Choroid plexus epithelial cell (primary cell): ENCODE measurements around the gene CERK.
A peak's percentile ranks its signal among the peaks of the same experiment; 100 is the strongest.

Source experiments
- DNase-seq: peaks from one replicate; pipeline ENCODE4 v3.0.0-alpha.2; 2010; ENCODE audit warnings: low read depth
- H3K4me3 ChIP-seq: 2 replicates; pipeline ENCODE4 v1.5.1; 2011; ENCODE audit warnings: low read depth, mild to moderate bottlenecking, control low read depth, low read length, moderate library complexity
- TF ChIP-seq, protein P1 (sequence below): conservative IDR thresholded peaks from 2 replicates; pipeline ENCODE4 v1.5.1; 2011; ENCODE audit warnings: low read depth, mild to moderate bottlenecking, control low read depth, inconsistent platforms, low read length, moderate library complexity

Gene CERK

DNA sequence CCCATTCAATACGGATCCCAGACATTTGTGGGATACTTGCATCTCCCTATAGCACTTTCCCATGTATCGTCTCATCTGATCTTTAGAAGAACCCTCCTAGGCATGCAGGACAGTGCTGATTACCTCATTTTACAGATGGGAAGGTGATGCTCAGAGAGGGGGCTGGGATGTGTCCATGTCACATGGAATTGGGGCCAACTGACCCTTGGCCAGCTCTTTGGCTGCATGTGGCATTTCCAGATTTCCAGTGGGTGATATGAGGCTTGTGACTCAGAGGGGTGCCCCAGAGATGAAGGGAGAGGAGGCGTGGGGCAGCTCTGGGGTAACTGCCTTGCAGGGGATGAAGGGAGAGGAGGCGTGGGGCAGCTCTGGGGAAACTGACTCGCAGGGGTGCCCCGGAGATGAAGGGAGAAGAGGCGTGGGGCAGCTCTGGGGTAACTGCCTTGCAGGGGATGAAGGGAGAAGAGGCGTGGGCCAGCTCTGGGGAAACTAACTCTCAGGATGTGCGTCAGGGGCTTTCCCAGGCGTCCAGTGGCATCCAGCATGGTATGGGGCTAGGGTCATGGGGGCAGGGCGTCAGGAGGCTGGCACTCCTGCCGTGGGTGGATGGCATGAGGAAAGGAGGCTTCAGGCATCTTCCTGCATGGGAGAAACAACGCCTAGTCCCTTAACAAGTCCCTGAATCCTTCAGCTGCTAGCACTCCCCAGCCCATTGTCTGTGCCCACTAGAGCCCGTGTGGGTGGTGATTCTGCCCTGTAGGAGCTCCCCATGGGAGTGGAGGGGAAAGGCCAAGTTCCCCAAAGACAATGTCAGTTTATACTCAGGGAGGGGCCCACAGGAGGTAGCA is 11.9 kb upstream of the CERK start:
- no peak overlapping the region for H3K4me3 ChIP-seq
- TF ChIP-seq, protein P1, sequence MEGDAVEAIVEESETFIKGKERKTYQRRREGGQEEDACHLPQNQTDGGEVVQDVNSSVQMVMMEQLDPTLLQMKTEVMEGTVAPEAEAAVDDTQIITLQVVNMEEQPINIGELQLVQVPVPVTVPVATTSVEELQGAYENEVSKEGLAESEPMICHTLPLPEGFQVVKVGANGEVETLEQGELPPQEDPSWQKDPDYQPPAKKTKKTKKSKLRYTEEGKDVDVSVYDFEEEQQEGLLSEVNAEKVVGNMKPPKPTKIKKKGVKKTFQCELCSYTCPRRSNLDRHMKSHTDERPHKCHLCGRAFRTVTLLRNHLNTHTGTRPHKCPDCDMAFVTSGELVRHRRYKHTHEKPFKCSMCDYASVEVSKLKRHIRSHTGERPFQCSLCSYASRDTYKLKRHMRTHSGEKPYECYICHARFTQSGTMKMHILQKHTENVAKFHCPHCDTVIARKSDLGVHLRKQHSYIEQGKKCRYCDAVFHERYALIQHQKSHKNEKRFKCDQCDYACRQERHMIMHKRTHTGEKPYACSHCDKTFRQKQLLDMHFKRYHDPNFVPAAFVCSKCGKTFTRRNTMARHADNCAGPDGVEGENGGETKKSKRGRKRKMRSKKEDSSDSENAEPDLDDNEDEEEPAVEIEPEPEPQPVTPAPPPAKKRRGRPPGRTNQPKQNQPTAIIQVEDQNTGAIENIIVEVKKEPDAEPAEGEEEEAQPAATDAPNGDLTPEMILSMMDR = no peak
- DNase-seq = no peak

DNA sequence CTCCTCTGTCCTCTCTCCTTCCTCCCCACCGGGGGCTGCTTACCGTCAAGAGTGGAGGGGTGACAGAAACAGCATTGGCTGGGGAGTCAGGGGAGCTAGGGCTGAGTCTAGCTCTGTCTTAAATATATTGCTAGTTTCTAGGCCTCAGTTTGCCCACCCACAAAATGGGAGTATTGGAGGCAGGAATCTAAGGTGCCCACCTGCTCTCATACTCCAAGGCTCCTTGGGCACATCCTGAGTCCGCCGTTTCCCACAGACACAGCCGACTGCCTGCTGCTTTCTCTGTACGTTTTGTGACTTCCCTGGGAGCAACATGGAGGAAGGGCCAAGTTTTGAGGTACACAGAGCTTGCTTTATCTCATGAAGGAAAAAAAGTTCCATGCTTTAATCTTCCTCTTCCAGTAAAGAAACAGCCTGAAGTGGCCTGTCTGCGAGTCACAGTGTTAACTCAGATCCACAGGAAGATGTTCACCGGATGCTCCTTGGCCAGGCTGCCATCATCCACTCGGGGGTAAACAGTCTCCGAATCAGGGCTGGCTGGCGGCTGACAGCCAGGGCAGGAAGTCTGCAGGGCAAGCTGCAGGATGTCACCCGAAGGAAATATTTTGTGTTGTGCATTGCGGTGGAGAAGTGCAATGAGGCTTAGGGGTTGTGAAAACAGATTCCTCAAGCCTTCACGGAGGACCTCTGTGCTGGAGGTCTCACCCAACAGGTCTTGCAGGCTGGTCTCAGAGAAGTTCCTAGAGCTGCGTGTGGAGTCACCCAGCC is 11.0 kb upstream of the CERK start:
- H3K4me3 ChIP-seq = no peak overlapping the region
- DNase-seq = peak; percentile 65
- TF ChIP-seq, protein P1 = no peak

DNA sequence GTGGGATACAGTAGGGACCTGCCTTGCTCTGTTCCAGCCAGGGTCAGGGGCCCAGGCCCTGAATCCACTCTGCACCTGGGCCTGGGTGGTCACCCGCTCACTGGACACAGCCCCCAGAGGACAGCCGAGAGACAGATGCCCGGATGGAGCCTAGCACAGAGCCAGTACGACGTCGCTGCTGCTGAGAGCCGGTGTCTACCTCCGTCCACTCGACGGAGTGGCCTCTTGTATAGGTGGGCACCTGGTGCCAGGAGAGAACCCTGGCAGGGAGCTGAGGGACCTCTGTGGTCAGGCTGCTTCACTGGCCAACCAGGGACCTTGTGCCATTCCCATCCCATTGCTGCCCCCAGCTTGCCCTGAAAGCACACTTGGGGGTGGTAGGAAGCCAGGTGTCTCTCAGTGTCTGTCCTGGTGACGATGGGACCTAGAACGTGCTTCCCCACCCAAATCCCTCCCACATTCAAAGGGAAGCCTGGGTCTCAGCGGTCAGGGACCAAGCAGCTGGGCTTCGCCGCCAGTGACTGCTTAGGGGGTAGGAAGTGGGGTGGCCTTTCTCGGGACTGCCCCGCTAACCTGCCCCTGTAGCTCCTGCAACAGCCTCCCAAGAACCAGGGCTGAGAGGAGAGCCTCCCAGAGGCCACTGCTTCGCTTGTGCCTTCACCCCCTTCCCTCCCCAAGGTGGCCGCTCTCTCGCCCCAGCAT is 10.3 kb upstream of the CERK start:
- TF ChIP-seq, protein P1 = no peak
- no peak for DNase-seq
- H3K4me3 ChIP-seq = no peak overlapping the region

DNA sequence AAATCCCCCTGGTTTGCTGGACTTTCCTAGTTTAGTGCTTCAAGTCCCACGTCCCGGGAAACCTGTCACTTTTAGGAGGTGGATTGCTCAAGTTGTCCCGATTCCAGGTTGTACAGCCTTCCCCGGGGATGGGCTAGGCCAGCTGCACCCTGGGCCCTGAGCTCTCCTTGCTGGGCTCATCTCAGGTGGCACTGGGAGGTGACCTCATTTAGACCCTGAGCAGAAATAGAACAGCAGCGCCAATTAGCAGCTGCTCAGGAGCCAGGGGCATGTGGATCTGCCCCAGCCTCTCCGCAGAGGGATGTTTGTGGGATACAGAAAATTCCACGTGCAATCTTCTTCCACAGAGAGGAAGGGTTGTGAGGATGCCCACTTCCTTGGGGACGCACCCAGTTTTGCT is 9.6 kb upstream of the CERK start:
- TF ChIP-seq, protein P1 = no peak
- no peak for DNase-seq
- no peak overlapping the region for H3K4me3 ChIP-seq

DNA sequence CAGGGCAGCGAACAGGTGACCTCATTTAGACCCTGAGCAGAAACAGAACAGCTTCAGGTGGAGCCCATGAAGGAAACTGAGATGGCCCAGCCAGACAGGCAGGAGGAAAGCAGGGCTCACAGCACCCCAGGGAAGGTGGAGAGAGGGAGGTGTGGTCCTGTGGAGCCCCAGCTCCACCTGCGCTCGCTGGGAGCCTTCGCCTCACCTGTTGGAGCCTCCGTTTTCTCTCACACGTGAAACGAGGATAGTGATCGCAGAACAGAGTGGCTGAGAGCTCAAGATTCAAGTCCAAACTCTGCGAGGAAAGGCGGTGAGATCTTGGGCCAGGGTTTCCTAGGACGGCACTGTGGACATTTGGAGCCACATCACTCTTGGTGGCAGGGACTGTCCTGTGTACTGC is 8.6 kb upstream of the CERK start:
- no peak overlapping the region for H3K4me3 ChIP-seq
- DNase-seq = no peak
- TF ChIP-seq, protein P1 = no peak

DNA sequence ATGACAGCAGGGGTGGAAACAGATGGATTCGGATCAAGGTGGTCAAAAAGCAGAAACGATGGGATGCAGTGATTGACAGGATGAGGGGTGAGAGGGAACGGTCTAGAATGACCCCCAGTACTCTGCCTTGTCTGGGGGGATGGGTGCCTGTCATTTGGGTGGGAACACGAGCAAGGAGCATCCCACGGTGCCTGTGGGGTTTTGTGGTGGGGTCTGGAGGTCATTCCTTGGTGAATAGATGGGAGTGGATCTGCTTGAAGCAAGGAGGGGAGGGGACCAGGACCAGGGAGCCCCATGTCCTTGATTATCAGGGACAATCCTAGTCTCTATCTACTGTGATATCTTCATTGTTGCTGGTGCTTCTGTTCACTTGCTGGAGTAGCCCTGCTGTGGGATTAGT is 8.1 kb upstream of the CERK start:
- TF ChIP-seq, protein P1 = no peak
- H3K4me3 ChIP-seq = no peak overlapping the region
- DNase-seq = no peak
